ENCODE measurements around the gene UPF3B. TPM values are rescaled to one million over a fixed set of nuclear protein-coding genes. Genes with fewer than 3 reads are reported as not detected.
"Not testable (repeated sequence)": the region's sequence is repeated elsewhere in the genome, so short reads cannot be mapped to it uniquely, and the experiment has no call there.

The UPF3B gene
- total RNA-seq, 2 donors from 2014 or later: 1.1 to 2.3 TPM

GRCh38 chrX:119828446-119828845 lies 24.3 kb downstream of the UPF3B start:
- H3K9me3 ChIP-seq: no peaks in the 10 kb centered on the region
- H3K4me1 ChIP-seq: no peaks in the 10 kb centered on the region
- no peak for DNase-seq (ENCODE audit: low spot score)
- peaks cover 5% of the 10 kb centered on the region for H3K36me3 ChIP-seq
- no peak overlapping the region for H3K27ac ChIP-seq
- TF ChIP-seq, protein P1, sequence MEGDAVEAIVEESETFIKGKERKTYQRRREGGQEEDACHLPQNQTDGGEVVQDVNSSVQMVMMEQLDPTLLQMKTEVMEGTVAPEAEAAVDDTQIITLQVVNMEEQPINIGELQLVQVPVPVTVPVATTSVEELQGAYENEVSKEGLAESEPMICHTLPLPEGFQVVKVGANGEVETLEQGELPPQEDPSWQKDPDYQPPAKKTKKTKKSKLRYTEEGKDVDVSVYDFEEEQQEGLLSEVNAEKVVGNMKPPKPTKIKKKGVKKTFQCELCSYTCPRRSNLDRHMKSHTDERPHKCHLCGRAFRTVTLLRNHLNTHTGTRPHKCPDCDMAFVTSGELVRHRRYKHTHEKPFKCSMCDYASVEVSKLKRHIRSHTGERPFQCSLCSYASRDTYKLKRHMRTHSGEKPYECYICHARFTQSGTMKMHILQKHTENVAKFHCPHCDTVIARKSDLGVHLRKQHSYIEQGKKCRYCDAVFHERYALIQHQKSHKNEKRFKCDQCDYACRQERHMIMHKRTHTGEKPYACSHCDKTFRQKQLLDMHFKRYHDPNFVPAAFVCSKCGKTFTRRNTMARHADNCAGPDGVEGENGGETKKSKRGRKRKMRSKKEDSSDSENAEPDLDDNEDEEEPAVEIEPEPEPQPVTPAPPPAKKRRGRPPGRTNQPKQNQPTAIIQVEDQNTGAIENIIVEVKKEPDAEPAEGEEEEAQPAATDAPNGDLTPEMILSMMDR (IDR thresholded peaks at IDR 0.05): no peak
- no peaks in the 10 kb centered on the region for H3K27me3 ChIP-seq
- no peak overlapping the region for H3K4me3 ChIP-seq

DNA sequence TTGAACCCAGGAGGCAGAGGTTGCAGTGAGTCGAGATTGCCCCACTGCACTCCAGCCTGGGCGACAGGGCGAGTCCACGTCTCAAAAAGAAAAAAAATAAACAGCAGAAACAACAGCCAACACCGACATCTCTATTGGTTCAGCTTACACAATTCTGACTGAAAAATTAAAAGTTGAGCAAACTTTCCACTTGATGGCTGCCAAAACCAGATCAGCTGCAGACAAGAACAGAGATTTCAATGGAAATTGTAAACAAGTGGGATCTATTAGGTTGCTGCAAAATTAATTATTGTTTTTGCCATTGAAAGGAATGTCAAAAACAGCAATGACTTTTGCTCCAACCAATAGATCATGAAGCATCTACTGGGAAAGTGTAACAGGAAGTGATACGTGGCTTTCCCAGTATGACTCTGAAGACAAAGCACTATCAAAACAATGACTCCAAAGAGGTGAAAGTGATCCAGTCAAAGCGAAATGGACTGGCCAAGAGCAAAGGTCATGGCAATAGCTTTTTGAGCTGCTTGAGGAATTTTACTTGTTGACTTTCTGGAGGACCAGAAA lies 26.3 kb downstream of the UPF3B start:
- no peaks in the 10 kb centered on the region for H3K9me3 ChIP-seq
- no peaks in the 10 kb centered on the region for H3K27me3 ChIP-seq
- no peak overlapping the region for H3K4me3 ChIP-seq
- TF ChIP-seq, protein P1 (IDR thresholded peaks at IDR 0.05): no peak
- no peak overlapping the region for H3K27ac ChIP-seq
- H3K4me1 ChIP-seq: no peaks in the 10 kb centered on the region
- H3K36me3 ChIP-seq: peaks cover 3% of the 10 kb centered on the region
- no peak for DNase-seq (ENCODE audit: low spot score)

- not testable (repeated sequence) for H3K36me3 ChIP-seq; DNase-seq (ENCODE audit: low spot score); H3K27me3 ChIP-seq; H3K27ac ChIP-seq; H3K4me1 ChIP-seq; H3K9me3 ChIP-seq; H3K4me3 ChIP-seq
Measured at GRCh38 chrX:119824221-119824620, 28.5 kb downstream of the UPF3B start.

- not testable (repeated sequence) for DNase-seq (ENCODE audit: low spot score); H3K4me3 ChIP-seq; H3K9me3 ChIP-seq; H3K4me1 ChIP-seq; H3K27me3 ChIP-seq; H3K36me3 ChIP-seq; H3K27ac ChIP-seq
Measured at GRCh38 chrX:119821703-119822102, 31.1 kb downstream of the UPF3B start.

- no peaks in the 10 kb centered on the region for H3K4me1 ChIP-seq
- no peak overlapping the region for H3K4me3 ChIP-seq
- H3K36me3 ChIP-seq: no peaks in the 10 kb centered on the region
- TF ChIP-seq, protein P1 (IDR thresholded peaks at IDR 0.05): no peak
- H3K9me3 ChIP-seq: no peaks in the 10 kb centered on the region
- no peak for DNase-seq (ENCODE audit: low spot score)
- no peaks in the 10 kb centered on the region for H3K27me3 ChIP-seq
- H3K27ac ChIP-seq: no peak overlapping the region
Measured at GRCh38 chrX:119817130-119817690, 35.6 kb downstream of the UPF3B start.

DNA sequence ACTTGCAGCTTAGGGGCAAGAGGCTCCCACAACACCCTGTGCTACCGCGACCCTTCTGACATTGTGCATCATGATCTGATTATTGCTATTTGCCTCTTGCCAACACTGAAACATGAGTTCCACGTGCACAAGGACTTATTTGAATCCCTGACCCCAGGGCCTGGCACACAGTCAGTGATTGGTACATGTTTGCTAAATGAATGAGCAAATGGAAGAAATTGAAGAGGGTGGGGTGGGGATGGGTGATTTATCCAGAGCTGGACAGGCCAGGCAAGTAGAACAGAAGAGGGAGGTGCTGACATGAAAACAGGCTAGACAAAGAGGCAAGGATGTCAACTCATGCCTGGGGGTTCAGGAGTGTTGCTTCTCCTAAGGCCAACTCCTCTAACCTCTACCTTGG lies 36.5 kb downstream of the UPF3B start:
- Histone ChIP-seq H3K9me3 (no peaks in the 10 kb centered on the region), H3K27me3 (no peaks in the 10 kb centered on the region), H3K4me3 (no peak overlapping the region), H3K4me1 (no peaks in the 10 kb centered on the region), H3K36me3 (no peaks in the 10 kb centered on the region), H3K27ac (no peak overlapping the region)
- TF ChIP-seq, protein P1 (IDR thresholded peaks at IDR 0.05): no peak
- no peak for DNase-seq (ENCODE audit: low spot score)

DNA sequence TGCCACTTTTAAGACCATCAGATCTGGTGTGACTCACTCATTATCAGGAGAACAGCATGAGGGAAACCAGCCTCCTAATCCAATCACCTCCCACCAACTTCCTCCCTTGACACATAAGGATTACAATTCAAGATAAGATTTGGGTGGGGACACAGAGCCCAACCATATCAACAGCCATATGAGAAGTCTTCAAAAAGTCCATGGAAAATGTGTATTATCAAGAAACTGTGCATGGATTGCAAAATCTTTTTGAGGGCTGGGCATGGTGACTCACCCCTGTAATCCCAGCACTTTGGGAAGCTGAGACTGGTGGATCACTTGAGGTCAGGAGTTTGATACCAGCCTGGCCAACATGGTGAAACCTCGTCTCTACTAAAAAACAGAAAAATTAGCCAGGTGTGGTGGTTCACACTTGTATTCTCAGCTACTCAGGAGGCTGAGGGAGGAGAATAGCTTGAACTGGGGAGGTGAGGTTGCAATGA lies 43.5 kb downstream of the UPF3B start:
- H3K4me1 ChIP-seq: no peaks in the 10 kb centered on the region
- no peak overlapping the region for H3K4me3 ChIP-seq
- TF ChIP-seq, protein P1 (IDR thresholded peaks at IDR 0.05): no peak
- H3K27me3 ChIP-seq: no peaks in the 10 kb centered on the region
- DNase-seq (ENCODE audit: low spot score): no peak
- no peaks in the 10 kb centered on the region for H3K9me3 ChIP-seq
- H3K36me3 ChIP-seq: no peaks in the 10 kb centered on the region
- H3K27ac ChIP-seq: no peak overlapping the region

DNA sequence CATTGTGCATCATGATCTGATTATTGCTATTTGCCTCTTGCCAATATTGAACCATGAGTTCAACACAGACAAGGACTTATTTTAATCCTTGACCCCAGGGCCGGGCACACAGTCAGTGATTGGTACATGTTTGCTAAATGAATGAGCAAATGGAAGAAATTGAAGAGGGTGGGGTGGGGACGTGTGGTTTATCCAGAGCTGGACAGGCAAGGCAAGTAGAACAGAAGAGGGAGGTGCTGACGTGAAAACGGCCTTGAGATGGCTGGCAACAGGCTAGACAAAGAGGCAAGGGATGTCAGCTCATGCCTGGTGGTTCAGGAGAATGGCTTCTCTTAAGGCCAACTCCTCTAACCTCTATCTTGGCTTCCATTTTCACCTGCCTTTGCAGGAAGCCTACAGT lies 44.3 kb downstream of the UPF3B start:
- H3K9me3 ChIP-seq; H3K4me1 ChIP-seq; H3K27me3 ChIP-seq; H3K4me3 ChIP-seq; H3K27ac ChIP-seq; DNase-seq (ENCODE audit: low spot score); H3K36me3 ChIP-seq: not testable (repeated sequence)
